ENCODE measurements around the gene NCOA4.
"Not testable (repeated sequence)": the region's sequence is repeated elsewhere in the genome, so short reads cannot be mapped to it uniquely, and the experiment has no call there.

NCOA4 gene

GRCh38 chr10:46030091-46030937 is at the start of gene NCOA4:
NCOA4 (minus strand) TSS chr10:46030623; CDS start chr10:46016680, 13,943 bp downstream.
- DNase-seq (ENCODE audit: low read depth) = peak; percentile 99

DNA sequence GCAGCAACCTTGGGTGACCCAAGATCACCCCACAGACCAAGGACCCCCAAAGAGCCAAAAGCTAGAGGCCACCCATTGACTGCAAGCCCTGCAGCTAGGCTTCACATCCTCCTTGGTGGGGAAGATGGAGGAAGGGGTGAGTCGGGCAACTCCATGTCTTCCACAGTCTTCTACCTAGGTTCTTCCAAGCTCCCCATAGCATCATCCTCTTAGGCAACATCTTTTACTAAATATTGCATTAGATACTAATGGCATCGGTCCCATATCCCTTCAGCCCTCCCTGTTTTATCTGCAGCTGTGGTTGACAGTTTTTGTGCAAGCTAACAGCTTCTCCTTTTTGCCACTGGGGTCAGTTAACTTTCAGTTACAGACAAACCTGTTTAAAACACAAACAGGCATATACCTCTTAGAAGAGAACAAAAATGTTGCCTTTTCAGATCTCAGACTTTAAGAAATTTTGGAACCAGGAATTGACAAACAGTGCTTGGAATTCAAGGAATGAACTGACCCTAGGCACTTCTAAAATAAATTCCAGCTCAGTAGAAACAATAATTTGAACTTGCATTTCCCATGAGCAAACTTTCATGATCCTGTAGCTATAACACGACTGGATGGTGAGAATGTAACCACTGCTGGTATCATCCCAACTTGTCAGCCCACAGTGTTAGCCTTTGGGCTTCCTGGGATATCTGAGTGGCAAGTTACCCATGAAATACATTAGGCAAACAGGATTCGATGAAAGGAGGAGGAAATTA is 49.6 kb upstream of the NCOA4 start:
- no peak for DNase-seq (ENCODE audit: low read depth)

DNA sequence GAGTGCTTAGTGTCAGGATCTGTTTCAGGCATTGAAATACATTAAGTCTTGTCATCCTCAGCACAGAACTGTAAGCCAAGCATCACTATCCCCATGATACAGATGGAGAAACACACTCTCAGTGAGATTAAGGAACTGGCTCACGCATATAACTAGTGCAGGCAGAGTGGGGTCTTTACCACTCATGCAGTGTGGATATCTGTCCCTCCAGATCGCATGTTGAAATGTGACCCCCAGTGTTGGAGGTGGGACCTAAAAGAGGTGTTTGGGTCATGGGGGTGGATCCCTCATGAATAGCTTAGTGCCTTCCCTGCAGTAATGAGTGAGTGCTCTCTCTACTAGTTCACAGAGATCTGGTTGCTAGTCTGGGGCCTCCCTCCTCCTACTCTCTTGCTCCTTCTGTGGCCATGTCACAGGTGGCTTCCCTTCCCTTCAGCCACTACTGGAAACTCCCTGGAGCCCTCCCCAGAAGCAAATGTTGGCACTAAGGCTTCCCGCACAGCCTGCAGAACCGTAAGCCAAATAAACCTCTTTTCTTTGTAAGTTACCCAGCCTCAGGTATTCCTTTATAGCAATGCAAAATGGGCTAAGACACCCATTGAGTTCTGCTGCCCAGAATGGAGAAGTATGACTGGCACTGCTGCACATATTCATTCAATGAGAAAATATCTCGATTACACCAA is 47.4 kb upstream of the NCOA4 start:
- no peak for DNase-seq (ENCODE audit: low read depth)

DNA sequence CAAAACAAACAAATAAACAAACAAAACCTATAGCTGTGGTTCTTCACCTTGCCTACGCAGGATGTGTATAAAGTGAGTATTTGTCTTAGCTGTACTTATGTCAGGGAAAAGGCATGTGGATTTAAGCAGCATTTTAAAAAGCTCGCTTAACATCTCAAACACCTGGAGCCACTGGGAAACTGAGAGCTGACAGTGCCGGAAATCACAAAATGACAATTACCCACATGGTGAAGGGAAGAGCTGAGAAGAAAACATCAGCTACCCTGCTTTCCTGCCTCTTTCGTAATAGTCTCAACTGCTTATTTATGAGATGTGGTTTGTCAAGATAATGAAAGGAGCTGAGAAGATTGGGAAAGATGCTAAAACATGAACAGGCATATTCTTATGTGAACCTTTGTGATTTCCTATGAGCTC is 46.7 kb upstream of the NCOA4 start:
- DNase-seq (ENCODE audit: low read depth) = no peak

- DNase-seq (ENCODE audit: low read depth) = no peak
Observed at GRCh38 chr10:46075869-46076268, 45.4 kb upstream of the NCOA4 start.

DNA sequence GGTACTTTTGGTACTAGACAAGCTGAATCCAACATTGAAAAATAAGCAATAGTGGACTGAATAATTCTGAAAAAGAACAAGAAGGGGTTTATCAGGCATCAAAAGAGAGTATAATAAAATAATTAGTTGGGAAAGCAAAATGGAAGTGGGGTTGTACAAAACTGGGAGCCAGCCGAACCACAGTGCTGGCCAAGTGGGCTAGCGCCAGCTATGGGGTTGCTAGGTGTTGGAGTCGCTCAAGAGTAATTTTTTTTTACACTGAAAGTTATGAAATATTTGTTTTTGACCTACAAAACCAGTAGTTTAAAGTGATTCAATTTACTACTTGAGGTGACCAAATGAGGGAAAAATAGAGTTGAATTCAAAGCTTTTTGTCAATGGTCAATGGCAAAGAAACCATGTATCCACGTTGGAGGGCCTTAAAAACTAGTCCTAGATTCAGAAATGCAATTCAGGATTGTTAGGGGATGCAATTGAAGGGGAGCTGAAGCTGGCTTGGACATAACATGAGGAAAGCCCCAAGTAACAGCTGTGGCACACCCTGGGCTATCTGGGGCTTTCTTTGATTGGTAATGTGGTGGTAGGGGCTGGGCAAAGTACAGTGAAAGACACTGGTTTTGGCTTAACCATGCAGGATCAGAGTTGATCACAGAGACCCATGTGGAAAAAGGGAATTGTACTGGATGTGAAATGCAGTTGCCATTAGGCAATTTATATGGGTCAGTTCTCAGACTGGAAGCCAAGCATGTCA is 43.9 kb upstream of the NCOA4 start:
- no peak for DNase-seq (ENCODE audit: low read depth)

GRCh38 chr10:46073564-46073963 is 43.1 kb upstream of the NCOA4 start:
- no peak for DNase-seq (ENCODE audit: low read depth)

DNA sequence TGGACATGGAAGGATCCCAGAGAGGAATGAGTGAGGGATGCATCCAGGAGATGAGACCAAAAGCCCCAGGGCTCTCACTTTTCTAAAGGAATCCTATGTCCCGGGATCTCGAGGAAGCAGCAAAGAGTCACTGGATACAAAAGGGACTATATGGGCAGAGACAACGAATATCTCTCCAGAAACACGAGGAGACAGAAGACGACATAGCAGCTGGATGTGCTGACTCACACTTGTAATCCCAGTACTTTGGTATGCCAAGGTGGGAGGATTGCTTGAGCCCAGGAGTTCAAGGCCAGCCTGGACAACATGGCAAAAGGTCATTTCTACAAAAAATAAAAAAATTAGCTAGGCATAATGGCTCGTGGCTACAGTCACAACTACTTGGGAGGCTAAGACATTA is 40.3 kb upstream of the NCOA4 start:
- no peak for DNase-seq (ENCODE audit: low read depth)

DNA sequence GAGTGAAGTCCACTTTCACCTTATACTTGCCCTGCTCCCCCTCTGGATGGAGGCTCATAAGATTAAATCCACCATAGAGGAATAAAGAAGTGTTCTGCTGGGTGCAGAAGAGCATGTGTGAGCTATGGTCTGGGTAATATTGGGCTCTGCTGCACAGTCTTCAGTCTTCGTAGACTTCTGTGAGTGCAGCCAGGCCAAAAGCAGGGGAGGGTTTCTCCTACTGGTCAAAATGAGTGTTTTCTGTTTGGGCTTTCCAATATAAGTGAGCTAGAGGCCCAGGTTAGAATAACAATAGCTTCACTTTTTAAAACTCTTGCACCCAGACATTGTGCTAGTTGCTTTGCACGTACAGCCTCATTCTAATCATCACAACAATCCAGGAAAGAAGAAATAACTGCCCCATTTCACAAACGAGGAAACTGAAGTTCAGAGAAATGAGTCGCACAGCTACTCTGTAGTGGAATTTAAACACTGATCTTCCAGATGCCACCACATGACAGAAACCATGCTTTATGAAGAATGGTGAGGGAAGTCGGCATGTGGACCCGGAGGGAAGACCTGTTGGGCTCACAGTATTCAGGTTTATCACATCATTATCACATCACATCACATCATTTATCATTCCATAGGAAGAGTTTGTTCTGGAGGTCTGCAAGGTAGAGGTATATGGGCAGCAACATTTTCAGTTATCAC is 39.5 kb upstream of the NCOA4 start:
- no peak for DNase-seq (ENCODE audit: low read depth)

GRCh38 chr10:46068905-46069304 is 38.5 kb upstream of the NCOA4 start:
- no peak for DNase-seq (ENCODE audit: low read depth)

DNA sequence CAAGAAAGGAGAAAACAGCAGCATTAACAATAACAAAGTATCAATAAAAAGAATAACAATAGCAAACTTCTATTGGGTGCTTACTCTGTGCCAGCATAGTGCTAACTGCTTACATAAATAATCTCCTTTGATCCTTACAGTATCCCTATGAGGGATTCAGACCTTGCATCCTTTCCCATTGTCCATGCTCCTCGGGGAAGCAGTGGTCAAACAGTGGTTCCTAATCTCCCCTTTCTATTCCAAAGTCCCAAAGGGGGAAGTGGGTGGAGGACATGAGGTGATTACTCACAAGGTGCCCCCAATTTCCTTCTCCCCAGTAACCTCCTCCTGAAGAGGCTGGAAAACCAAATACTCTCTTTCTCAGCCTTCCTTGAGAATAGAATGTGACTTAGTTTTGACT is 37.7 kb upstream of the NCOA4 start:
- DNase-seq (ENCODE audit: low read depth) = no peak

GRCh38 chr10:46064269-46064817 is 33.9 kb upstream of the NCOA4 start:
- no peak for DNase-seq (ENCODE audit: low read depth)

GRCh38 chr10:46062723-46063428 is 32.5 kb upstream of the NCOA4 start:
- no peak for DNase-seq (ENCODE audit: low read depth)

- DNase-seq (ENCODE audit: low read depth) = no peak
Observed at GRCh38 chr10:46060706-46061105, 30.3 kb upstream of the NCOA4 start.

DNA sequence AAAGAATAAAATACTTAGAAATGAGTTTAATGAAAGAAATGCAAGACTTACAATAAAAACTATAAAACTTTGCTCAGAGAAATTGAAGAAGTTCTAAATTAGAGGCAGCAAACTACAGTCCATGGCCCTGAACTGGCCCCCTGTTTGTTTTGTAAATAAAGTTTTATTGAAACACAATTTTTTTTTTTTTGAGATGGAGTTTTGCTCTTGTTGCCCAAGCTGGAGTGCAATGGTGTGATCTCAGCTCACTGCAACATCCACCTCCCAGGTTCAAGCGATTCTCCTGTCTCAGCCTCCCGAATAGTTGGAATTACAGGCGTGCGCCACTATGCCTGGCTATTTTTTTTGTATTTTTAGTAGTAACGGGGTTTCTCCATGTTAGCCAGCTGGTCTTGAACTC is 27.5 kb upstream of the NCOA4 start:
- not testable (repeated sequence) for DNase-seq (ENCODE audit: low read depth)

DNA sequence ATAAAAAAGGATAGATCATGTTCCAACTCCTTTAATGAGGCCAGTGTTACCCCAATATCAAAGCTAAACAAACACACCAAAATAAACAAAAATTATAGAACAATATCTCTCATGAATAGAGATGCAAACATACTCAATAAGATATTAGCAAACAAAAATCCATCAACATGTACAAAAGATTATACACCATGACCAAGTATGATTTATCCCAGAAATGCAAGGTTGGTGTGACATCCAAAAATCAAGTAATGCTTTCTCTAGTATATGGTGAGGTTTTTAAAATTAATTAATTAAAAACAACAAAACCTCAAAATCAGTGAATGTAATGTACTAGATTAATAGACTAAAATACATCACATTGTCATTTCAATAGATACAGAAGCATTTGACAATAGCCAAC is 26.6 kb upstream of the NCOA4 start:
- DNase-seq (ENCODE audit: low read depth) = no peak

DNA sequence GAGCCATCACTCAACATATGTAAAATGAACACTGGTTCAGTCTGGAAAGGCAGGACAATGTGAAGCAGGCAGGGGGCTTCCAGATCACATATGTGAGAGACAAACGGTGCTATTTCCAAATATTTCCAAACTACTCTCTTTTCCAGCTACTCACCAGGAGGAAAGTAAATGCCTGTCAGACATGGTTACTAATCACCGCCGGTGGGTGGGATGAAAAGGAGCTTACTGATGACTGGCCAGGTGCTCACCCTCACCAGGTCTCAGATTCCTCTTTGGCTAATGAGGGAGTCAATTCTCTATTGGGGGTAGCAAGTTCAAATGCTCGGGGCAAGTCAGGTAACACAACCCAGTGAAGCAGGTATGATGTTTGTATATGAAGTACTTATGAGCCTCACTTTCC is 25.3 kb upstream of the NCOA4 start:
- DNase-seq (ENCODE audit: low read depth) = no peak

DNA sequence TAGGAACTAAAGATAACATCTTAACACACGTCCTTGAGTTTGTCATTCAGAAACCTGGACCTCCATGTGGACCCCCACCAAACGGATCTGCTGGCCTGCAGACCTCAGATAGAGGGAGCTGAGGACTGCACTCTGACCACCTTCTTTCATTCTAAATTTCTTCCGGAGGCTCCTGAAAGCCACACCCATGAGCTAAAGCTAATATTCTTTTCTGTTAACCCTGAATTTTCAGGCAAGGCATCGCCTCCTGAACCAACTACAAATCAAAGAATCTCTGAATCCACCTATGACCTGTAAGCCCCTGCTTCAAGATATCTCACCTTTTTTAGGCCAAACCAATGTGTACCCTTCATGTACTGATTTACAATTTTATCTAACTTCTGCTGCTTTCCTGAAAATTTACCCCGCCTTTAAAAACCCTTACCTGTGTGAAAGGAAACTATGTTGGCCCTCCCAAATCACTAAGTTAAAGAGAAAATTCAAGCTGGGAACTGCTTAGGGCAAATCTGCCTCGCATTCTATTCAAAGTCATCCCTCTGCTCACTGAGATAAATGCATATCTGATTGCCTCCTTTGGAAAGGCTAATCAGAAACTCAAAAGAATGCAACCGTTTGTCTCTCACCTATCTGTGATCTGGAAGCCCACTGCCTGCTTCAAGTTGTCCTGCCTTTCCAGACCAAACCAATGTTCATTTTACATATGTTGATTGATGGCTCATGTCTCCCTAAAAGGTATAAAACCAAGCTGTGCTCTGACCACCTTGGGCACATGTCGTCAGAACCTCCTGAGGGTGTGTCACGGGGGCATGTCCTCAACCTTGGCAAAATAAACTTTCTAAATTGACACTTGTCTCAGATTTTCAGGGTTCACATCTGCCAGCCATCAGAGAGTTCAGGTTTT is 23.4 kb upstream of the NCOA4 start:
- DNase-seq (ENCODE audit: low read depth) = no peak

GRCh38 chr10:46052791-46053375 is 22.5 kb upstream of the NCOA4 start:
- no peak for DNase-seq (ENCODE audit: low read depth)
